ENCODE data around the gene TAF1B. TPM values are rescaled to one million over a fixed set of nuclear protein-coding genes. Genes with fewer than 3 reads are reported as not detected.

TAF1B gene
- total RNA-seq, 1 experiment from 2014 or later: 24.8 TPM

- Histone ChIP-seq H3K79me2 (ENCODE audit: low read depth) (no peaks in the 10 kb centered on the region), H3K36me3 (ENCODE audit: low read depth) (peaks cover 34% of the 10 kb centered on the region), H3K27me3 (ENCODE audit: insufficient read depth, low read depth) (no peaks in the 10 kb centered on the region), H3K27ac (no peak overlapping the region), H4K20me1 (ENCODE audit: insufficient read depth) (no peaks in the 10 kb centered on the region), H2AFZ (no peak overlapping the region), H3K9me2 (ENCODE audit: insufficient read depth) (no peaks in the 10 kb centered on the region), H3K4me3 (no peak overlapping the region), H3K4me1 (replicated peaks; ENCODE audit: insufficient read depth) (peaks cover 13% of the 10 kb centered on the region), H3K4me2 (no peak overlapping the region), H3K9me3 (ENCODE audit: insufficient read depth, low read depth) (peaks cover 12% of the 10 kb centered on the region; the same call in 1 of the 2 replicates), H3F3A (ENCODE audit: insufficient read depth, low read depth) (peaks cover 27% of the 10 kb centered on the region)
- POLR2A ChIA-PET (ENCODE audit: unreplicated experiment): no interaction called here
- TF ChIP-seq EZH2 (IDR thresholded peaks at IDR 0.05; ENCODE audit: low read depth): no peak
- TF ChIP-seq CTCF (conservative IDR thresholded peaks at IDR 0.05): no peak
- CTCF ChIA-PET: no interaction called here
- no TSS peak for BruUV-seq (replicated peaks)
- intact Hi-C loops (cut with micrococcal nuclease; ENCODE audit: unreplicated experiment): no loop called here
- no peak for DNase-seq
Measured at GRCh38 chr2:9887513-9887912, 44.2 kb downstream of the TAF1B start.

GRCh38 chr2:9889812-9890261 lies 46.6 kb downstream of the TAF1B start:
- peaks cover 14% of the 10 kb centered on the region for H3F3A ChIP-seq (ENCODE audit: insufficient read depth, low read depth)
- TF ChIP-seq EZH2 (IDR thresholded peaks at IDR 0.05; ENCODE audit: low read depth) (no peak), CTCF (conservative IDR thresholded peaks at IDR 0.05) (no peak)
- H3K36me3 ChIP-seq (ENCODE audit: low read depth): peaks cover 23% of the 10 kb centered on the region
- peaks cover 4% of the 10 kb centered on the region; the same call in 1 of the 2 replicates for H3K79me2 ChIP-seq (ENCODE audit: low read depth)
- H3K9me2 ChIP-seq (ENCODE audit: insufficient read depth): no peaks in the 10 kb centered on the region
- H2AFZ ChIP-seq: no peak overlapping the region
- no TSS peak for BruUV-seq (replicated peaks)
- intact Hi-C loops (cut with micrococcal nuclease; ENCODE audit: unreplicated experiment): no loop called here
- no peak for DNase-seq
- H3K4me1 ChIP-seq (replicated peaks; ENCODE audit: insufficient read depth): peaks cover 17% of the 10 kb centered on the region
- no peak overlapping the region for H3K4me2 ChIP-seq
- no peak overlapping the region for H3K4me3 ChIP-seq
- peaks cover 12% of the 10 kb centered on the region; the same call in 1 of the 2 replicates for H3K9me3 ChIP-seq (ENCODE audit: insufficient read depth, low read depth)
- no peak overlapping the region for H3K27ac ChIP-seq
- H3K27me3 ChIP-seq (ENCODE audit: insufficient read depth, low read depth): no peaks in the 10 kb centered on the region
- POLR2A ChIA-PET (ENCODE audit: unreplicated experiment): no interaction called here
- CTCF ChIA-PET: no interaction called here
- no peaks in the 10 kb centered on the region for H4K20me1 ChIP-seq (ENCODE audit: insufficient read depth)

GRCh38 chr2:9892236-9892635 lies 49.0 kb downstream of the TAF1B start:
- no peak for TF ChIP-seq EZH2 (IDR thresholded peaks at IDR 0.05; ENCODE audit: low read depth)
- no peak for TF ChIP-seq CTCF (conservative IDR thresholded peaks at IDR 0.05)
- Histone ChIP-seq H3K9me2 (ENCODE audit: insufficient read depth) (no peaks in the 10 kb centered on the region), H3K4me3 (no peak overlapping the region), H3K27ac (no peak overlapping the region), H3K4me2 (no peak overlapping the region), H3K4me1 (replicated peaks; ENCODE audit: insufficient read depth) (peaks cover 31% of the 10 kb centered on the region), H4K20me1 (ENCODE audit: insufficient read depth) (no peaks in the 10 kb centered on the region), H3K9me3 (ENCODE audit: insufficient read depth, low read depth) (peaks cover 6% of the 10 kb centered on the region; the same call in 1 of the 2 replicates), H3K36me3 (ENCODE audit: low read depth) (peaks cover 10% of the 10 kb centered on the region), H3K79me2 (ENCODE audit: low read depth) (peaks cover 14% of the 10 kb centered on the region), H3F3A (ENCODE audit: insufficient read depth, low read depth) (peaks cover 28% of the 10 kb centered on the region), H3K27me3 (ENCODE audit: insufficient read depth, low read depth) (no peaks in the 10 kb centered on the region), H2AFZ (no peak overlapping the region)
- no TSS peak for BruUV-seq (replicated peaks)
- intact Hi-C loops (cut with micrococcal nuclease; ENCODE audit: unreplicated experiment): no loop called here
- DNase-seq: no peak
- CTCF ChIA-PET: no interaction called here
- POLR2A ChIA-PET (ENCODE audit: unreplicated experiment): interaction anchor here (0.5 kb wide), 1 partner anchor 198 kb away, joined by 4 read pairs; no protein-coding TSS in a partner anchor
